GM18867 (cell line): ENCODE measurements around the gene HTRA3.

Experiments used
- ATAC-seq: cut with Tn5 transposase; IDR thresholded peaks from one replicate; pipeline ENCODE4 v1.9.1; 2021; ENCODE audit warnings: mild to moderate bottlenecking, moderate library complexity; ENCODE audit not compliant: unreplicated experiment

HTRA3 gene

DNA sequence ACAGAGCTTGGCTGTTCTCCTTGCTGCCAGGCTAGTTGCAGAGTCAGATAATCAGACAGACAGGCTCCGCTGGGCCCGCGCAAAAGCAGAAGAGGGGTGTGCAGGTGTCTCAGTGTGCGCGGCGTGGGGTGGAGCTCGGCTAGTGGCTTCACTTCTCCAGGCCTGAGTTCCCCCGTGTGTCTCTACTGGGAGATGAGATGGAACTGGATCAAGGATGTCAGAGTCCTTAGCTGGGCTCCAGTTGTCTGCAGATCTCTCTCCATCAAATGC, 21.1 kb downstream of the HTRA3 start:
- ATAC-seq = no peak

DNA sequence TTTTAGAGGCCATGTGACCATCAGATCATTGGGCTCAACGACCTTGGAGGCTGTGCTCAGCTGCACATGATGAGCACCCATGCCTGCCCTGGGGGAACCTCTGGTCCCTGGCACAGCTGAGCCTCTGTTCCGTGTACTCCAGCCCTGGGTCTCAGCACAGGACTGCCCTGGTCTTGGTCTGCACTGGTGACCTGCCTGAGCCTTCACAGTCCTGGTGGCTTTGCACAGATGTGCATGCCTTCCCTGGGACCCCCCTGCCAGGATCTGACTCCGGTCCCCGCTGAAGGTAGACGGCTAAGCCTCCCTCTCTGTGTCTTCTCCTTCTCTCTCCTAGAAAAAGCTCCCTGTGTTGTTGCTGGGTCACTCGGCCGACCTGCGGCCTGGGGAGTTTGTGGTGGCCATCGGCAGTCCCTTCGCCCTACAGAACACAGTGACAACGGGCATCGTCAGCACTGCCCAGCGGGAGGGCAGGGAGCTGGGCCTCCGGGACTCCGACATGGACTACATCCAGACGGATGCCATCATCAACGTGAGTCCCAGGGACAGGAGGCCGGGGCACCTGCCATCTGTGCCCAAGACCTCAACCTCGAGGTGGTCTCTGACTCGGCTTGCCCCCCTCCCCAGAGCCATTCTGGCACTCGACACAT, 21.6 kb downstream of the HTRA3 start:
- no peak for ATAC-seq

DNA sequence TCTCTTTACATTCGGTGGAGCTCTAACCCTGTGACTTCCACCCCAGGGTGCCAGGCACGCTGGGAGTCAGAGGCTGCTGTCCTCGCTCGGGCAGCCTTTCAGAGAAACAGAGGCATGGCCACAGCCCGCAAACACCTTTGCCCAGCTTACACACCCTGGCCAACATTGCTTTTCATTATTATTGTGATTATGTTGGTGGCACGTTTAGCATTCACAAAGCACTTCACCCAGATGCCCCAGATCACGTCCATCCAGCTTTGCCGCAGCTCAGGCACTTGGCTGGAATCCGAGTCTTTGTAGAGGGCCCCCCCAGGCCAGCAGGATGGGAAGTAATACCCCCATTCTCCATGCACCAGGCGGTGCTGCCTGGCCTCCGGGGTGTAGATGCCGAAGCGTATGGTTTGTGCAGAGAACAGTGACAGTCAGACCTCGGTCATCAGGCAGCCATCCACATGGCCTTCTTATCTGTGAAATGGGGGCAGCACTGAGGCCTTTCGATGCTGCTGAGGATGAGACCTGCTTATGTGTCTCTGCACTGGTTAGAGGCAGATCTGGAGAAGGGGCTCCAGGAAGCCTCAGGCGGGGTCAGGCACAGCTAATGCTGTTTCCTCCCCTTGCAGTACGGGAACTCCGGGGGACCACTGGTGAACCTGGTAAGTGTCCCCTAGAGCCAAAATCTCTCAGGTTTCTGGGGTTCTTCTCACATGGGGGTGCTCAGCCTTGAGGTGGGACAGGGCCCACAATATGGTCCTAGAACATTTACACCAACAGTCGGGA, 22.3 kb downstream of the HTRA3 start:
- no peak for ATAC-seq

DNA sequence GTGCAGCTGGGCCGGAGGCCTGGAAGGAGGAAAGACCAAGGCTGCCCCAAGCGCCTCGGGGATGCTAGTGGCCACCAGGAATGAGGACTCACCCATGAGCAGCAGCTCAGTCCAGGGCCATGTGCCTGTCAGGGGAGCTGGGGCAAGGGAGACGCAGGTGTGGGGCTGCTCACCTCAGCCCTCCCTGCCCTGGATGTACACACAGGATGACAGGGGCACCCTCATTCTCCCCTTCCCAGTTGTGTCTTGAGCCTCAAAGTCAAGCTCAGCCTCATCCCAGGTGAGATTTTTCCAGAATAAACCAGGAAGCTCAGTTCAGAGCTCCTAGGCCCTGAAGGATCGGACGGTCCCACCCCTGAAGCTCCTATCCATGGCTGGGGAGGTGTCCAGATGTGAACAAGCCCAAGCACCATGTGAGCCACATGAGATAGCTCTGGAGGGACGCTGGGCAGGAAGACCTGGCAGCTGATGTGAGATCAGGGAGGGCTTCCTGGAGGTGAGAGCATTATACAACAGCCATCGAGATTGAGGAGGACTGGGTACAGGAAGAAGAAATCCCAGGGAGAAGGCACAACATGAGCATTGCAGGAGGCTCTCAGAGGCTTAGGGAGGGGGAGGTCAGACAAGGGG, 23.0 kb downstream of the HTRA3 start:
- no peak for ATAC-seq

DNA sequence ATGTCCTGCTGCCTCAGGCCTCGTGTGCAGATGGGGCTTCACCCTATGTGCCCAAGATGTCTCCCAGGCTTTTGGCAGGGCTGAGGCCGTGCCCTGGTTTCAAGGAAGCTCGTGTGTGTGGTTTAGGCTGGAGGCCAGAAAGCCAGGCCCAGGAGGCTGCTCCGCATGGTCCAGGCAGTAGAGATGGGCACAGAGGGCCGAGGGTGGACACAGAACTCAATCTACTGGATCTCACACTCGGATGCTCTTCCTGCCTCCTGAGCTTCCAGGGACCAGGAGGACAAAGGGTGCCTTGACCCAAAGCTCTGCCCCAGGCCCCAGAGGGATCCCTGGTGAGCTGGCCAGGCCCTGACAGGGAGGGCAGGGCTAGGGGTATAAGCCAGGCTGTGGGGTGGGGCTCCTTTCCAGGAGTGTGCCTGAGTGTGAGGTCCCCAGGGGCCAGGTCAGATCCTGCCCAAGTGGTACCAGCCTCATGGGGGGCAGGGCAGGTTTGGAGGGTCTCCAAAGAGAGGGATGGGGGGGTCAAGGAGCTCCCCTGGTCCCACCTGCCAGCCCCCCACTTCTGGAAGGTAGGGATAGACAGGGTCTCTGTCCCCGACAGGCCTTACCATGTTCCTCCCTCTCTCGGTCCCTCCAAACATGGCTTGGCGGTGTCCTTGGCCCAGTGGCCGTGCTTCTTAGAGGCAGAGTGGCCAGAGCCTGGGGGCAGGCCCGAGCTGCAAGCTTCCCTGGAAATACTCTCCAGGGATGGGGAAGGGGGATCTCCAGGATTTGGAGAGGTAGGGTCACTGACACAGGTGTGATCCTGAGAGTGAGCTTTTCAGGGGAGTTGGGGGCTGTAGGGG, 23.8 kb downstream of the HTRA3 start:
- no peak for ATAC-seq

DNA sequence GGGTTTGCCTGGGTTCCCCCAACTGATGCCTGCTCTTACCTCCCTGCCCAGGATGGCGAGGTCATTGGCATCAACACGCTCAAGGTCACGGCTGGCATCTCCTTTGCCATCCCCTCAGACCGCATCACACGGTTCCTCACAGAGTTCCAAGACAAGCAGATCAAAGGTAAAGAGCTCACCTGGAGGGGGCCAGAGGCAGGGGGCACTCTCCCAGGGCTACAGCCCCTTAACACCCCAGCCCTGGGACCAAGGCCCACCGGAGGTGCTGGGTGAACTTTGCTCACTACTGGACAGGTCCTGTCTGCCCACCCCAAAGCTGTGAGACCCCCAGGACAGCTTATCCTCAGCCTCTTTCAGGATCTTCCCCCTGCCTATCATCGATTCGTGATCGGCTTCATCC, 24.5 kb downstream of the HTRA3 start:
- ATAC-seq = no peak

DNA sequence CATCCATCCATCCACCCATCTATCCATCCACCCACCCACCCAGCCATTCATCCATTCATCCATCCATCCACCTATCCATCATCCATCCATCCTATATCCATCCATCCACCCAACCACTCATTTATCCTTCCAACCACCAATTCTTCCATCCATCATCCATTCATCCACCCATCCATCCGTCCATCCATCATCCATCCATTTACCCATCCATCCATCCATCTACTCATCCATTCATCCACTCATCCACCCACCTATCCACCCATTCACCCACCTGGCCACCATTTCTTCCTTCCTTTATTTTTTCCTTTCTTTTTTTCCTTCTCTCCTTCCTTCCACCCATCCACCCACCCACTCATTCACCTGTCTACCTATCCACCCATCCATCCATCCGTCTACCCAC, 25.2 kb downstream of the HTRA3 start:
- ATAC-seq = no peak

DNA sequence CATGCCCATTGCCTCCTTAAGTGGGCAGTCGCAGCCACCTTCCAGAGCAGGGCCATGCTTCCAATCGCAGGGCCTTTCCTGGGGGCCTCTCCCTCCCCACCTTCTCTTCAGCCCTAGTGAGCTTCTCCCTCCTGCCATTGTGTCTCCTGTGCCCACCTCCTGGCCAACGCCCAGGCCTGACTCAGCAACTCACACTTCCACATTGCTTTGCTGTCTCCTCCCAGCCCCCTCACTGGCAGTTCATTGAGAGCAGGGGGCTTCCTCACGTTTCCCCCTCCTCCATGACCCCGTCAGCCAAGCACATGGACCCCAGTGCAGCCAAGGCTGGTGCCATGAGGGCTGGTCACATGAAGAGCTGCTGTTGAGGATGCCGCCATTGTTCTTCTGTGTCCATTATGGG, 25.9 kb downstream of the HTRA3 start:
- ATAC-seq = no peak

DNA sequence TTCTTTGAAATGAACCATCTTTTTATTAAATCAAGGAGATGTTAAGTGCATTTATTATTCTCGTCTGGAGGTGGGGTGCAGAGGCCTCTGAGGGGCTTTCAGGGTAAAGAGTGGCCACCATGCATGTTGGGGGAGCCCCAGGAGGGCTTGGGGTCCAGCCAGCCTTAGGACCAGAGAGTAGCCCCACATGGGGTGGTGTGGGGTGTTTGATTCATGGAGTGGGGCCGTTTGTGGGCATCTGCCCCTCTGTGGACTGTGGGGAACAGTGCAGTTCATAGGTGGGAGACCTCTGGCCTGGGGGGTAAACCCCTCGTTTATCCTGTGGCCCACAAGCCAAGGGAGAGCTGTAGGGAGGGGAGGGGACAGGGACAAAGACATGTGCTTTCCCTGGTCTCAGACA, 26.9 kb downstream of the HTRA3 start:
- no peak for ATAC-seq

DNA sequence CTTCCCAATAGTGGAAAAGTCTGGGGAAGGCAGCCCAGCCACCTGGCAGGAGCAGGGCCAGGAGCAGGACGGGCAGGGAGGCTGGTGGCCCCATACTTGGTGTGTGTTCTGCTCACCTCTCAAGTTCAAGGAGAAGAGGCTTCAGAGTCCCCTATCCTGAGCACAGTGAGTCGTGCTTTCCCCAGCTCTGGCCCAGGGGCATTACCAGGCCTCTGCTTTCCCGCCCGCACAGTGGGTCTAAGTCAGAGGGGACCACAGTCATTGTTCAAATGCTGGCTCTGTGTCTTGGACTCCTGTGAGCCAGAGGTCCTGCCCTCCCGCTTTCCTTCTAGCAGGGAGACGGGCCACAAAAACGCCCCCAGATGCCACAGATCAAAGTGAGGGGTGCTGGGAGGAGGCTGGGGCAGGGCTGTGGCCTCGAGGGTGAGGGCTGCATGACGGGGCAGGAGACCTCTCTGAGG, 27.6 kb downstream of the HTRA3 start:
- ATAC-seq = no peak

DNA sequence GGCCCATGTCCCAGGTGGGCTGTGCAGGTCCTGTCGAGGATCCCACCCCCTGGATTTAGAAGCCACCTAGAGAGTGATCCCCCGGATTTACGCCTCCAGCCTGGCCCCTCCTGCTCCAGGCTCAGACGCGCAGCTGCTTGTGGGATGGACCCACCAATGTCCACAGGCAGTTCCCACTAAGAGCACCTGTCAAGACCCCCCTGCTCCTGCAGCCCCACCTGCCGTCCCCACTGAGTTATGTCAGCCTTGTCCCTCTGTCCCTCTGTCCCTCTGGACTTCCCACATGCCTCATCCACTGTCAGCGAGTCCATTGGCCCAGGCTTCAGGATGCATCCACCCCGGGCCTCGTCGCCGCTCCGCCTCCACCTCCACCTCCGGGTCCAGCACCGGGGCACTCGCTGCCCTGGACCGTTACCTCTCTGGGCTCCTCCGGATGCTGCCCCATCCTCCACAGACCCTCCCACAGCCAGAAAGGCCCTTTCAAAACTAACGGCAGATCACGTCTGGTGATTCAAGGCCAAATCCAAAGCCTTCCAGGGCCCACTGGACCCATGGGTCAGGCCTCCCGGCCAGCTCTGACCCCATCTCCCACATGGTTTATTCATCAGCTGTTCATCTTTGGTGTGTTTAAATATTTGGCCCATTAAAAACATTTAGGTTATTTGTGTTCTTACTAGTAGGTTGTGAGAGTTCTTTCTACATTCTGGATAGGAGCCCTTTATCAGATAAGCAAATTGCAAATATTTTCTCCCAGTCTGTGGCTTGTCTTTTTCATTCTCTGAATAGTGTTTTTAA, 28.3 kb downstream of the HTRA3 start:
- ATAC-seq = no peak

DNA sequence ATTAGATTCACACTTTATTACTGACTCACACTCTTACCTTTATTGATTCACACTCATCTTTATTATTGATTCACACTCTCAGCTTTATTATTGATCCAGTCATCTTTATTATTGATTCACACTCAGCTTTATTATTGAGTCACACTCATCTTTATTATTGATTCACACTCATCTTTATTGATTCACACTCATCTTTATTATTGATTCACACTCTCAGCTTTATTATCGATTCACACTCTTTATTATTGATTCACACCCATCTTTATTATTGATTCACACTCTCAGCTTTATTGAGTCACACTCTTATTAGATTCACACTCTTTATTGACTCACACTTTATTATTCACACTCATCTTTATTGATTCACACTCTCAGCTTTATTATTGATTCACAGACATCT, 31.3 kb downstream of the HTRA3 start:
- no peak for ATAC-seq

DNA sequence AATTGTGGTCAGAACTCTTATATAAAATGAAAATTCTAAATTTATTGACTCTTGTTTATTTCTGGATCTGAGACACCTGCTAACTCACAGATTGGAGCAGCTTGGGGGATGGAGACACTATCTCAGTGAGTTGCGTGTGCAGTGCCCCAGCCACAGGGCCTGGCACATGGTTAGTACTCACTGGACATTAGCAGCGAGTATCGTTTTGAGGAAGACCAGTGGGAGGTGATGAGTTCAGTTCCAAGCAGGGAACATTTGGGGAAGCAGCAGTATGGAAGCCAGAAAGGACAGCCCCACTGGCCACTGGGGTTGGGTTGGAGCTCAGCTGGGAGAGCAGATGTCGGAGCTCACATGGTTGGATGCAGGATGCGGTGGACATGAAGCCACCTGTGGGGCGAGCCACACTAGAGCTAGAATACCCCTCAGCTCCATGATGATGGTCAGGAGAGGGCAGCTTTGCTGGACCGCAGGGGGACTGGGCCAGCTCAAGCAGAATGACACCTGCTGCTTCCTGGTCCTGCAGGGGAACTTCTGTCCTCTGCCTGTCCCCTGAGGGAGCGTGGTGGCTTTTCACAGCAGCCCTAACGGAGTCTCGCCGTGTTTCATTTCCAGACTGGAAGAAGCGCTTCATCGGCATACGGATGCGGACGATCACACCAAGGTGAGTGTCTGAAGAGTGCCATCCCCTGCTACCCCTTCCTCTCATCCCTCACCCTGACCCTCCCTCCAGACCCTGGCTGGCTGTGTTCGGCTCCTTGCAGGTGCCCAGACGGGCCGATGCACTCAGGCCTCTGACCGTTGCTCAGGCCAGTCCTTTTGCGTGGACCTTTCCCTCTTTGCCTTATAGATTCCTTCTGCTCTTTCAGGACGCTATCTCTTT, 32.5 kb downstream of the HTRA3 start:
- no peak for ATAC-seq

DNA sequence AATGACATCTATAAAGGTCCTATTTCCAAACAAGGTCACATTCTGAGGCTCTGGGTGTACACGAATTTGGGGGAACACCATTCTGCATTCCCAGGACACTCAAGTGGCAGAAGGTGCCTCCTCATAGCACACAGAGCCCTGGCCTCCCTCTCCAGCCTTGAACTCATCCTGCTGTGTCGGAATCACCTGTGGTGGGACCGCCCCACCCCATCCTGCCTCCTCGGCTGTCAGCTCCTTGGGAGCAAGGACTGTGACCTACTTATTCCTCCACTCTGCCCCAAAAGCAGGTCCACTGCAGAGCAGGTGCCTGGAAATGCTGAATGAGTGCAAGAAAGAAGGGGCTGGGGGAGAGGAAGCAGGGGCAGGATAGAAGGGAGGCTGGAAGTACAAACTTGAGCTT, 33.5 kb downstream of the HTRA3 start:
- no peak for ATAC-seq

DNA sequence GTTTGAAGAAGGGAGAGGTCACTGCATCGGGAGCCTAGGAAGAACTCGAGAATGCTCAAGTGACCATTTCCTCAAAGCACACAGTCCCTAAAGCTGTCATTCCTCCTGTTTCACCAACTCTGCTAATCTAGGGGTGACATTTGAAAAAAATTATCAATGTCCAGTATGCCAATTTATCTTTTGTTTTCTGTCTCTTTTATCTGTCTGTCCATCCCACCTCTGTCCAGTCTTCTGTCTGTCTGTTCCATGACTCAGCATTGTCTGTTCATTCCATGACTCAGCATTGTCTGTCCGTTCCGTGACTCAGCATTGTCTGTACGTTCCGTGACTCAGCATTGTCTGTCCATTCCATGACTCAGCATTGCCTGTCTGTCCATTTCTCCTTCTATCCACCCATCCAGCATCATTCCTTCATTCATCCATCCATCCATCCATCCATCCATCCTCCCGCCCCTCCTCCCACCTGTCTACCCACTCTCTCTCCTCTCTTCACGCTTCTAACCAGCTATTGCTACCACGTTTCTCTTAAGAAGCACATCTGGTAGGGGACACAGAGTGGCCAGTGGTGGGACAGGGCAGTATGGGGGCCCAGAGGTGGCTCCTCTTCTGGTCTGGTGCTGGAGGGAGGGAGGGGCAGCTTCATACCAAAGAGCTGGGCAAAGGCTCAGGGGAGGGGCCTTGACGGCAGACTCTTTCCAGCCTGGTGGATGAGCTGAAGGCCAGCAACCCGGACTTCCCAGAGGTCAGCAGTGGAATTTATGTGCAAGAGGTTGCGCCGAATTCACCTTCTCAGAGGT, 34.1 kb downstream of the HTRA3 start:
- no peak for ATAC-seq

DNA sequence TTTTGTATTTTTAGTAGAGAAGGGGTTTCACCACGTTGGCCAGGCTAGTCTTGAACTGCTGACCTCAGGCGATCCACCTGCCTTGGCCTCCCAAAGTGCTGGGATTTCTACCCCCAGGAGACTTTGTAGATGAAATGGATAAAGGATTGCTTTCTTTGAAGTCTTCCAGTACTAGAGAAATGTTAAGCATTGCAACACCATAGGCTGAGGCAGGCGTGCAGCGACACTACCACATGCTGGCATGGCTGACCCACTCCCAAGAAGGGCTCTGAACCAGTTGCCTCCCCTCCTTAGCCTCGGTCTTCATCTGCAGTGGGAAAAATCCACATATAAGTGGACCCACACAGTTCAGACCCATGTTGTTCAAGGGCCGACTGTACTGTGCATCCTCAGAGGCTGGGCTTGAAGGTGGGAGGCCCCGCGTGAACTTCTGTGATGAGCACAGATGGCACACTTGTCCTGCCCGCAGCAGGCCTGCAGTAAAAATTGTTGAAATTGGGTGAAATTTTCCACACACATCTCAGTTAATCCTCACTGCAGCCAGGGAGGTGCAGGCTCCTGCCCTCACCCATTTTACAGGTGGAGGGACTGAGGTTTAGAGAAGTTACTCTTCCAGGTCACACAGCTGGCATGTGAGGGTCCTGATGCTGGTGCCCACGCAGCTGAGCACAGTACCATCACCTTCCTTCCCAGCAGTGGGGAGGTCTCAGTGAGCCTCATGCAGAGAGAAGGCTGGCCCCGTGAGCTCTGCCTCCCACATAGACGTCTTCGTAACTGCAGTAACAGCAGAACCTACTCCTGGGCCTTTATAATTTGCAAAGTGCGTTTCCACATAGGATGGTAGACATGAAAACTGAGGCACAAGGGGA, 35.5 kb downstream of the HTRA3 start:
- no peak for ATAC-seq

DNA sequence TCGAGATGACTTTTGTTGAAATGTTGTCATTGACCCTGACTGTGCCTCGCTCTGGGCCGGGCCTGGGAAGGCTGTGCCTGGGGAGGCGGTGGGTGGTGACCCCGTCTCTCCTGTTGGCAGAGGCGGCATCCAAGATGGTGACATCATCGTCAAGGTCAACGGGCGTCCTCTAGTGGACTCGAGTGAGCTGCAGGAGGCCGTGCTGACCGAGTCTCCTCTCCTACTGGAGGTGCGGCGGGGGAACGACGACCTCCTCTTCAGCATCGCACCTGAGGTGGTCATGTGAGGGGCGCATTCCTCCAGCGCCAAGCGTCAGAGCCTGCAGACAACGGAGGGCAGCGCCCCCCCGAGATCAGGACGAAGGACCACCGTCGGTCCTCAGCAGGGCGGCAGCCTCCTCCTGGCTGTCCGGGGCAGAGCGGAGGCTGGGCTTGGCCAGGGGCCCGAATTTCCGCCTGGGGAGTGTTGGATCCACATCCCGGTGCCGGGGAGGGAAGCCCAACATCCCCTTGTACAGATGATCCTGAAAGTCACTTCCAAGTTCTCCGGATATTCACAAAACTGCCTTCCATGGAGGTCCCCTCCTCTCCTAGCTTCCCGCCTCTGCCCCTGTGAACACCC, 36.4 kb downstream of the HTRA3 start:
- no peak for ATAC-seq
